ENCODE results near the gene PKNOX2. TPM values are rescaled to one million over a fixed set of nuclear protein-coding genes. Genes with fewer than 3 reads are reported as not detected.

Gene PKNOX2
- total and polyA plus RNA-seq, 4 donors: 3.1 to 10.6 (median 7.9) TPM

DNA sequence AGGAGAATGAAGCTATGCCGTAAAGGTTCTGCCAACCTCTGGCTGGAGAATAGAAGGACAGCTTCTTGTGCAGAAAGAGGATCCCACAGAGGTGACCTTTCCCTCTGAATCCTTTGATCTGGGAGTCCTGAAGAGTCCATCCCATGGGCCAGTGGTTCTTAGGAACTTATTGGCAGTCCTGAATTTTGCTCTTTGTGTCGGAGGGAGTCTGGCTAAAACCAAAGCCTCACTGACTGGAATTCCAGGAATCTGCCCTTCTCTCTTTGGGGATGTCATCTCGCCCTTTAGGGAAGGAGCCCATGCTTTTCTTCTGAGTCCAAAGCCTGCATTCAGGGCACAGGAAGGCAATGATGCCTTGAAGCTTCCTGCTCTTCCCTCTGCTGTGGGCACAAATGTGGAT is 45.5 kb downstream of the PKNOX2 start:
- Histone ChIP-seq H3K36me3 (ENCODE audit: control insufficient read depth in 4 of 4, insufficient read depth in 4 of 4, low read length in 4 of 4) (no peaks in the 10 kb centered on the region), H3K9ac (ENCODE audit: insufficient read depth in 1 of 2, low read length in 2 of 2) (no peak overlapping the region), H3K4me1 (ENCODE audit: control insufficient read depth in 5 of 5, insufficient read depth in 5 of 5, low read length in 5 of 5) (peaks cover 0 to 27% (median 4%) of the 10 kb centered on the region in 5 donors), H3K4me3 (no peak overlapping the region), H3K27me3 (ENCODE audit: control insufficient read depth in 3 of 3, insufficient read depth in 3 of 3, low read length in 2 of 3) (no peaks in the 10 kb centered on the region), H3K9me3 (ENCODE audit: control insufficient read depth in 4 of 4, insufficient read depth in 3 of 4, low read length in 3 of 4) (no peaks in the 10 kb centered on the region), H3K27ac (ENCODE audit: low read depth in 1 of 2, low read length in 1 of 2) (peak overlapping the region in 1 of 2 donors; percentile 22)
- ATAC-seq (ENCODE audit: insufficient read depth, low FRiP score): no peak
- TF ChIP-seq, protein P1, sequence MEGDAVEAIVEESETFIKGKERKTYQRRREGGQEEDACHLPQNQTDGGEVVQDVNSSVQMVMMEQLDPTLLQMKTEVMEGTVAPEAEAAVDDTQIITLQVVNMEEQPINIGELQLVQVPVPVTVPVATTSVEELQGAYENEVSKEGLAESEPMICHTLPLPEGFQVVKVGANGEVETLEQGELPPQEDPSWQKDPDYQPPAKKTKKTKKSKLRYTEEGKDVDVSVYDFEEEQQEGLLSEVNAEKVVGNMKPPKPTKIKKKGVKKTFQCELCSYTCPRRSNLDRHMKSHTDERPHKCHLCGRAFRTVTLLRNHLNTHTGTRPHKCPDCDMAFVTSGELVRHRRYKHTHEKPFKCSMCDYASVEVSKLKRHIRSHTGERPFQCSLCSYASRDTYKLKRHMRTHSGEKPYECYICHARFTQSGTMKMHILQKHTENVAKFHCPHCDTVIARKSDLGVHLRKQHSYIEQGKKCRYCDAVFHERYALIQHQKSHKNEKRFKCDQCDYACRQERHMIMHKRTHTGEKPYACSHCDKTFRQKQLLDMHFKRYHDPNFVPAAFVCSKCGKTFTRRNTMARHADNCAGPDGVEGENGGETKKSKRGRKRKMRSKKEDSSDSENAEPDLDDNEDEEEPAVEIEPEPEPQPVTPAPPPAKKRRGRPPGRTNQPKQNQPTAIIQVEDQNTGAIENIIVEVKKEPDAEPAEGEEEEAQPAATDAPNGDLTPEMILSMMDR (IDR thresholded peaks at IDR 0.05; ENCODE audit: control extremely low read depth, extremely low read depth): no peak
- DNase-seq: no peak
- WGBS, 2 donors: 76 to 87% methylated on average over 3 of the region's 3 CpGs

DNA sequence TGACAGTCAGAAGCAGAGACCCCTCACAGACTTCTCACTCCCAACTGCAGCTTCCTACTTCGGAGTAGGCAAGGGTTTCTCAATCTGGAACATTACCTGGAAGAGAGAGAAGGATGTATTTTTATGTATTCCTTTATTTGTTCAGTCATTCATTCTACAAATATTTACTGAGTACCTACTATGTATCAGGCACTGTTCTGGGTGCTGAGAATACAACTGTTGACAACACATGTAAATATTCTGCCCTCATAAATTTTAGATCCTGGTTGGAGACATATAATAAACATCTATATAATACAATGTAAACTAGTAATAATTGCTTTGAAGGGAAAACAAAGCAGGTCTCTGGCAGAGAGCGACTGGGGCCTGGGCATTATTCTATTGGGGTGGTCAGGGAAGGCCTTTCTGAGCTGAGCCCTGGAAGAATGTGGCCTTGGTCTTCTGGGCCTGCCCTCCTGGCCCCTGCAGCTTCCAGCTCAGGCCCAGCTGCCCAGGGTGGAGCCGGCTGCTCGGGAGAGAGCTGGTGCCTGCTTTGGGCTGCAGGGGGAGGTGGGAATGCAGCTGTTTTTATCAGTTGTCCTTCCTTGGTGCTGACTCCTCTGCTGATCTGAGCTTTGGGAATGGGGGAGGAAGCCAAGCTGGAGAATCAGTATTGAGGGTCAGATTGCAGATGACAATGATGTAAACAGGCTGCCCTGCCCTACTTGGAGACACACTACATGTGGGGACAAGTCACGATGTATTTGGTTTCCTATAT is 46.8 kb downstream of the PKNOX2 start:
- H3K27ac ChIP-seq (ENCODE audit: low read depth in 1 of 2, low read length in 1 of 2): no peak overlapping the region
- no peak overlapping the region for H3K9ac ChIP-seq (ENCODE audit: insufficient read depth in 1 of 2, low read length in 2 of 2)
- WGBS, 2 donors: 67 to 68% methylated on average over 5 of the region's 5 CpGs

DNA sequence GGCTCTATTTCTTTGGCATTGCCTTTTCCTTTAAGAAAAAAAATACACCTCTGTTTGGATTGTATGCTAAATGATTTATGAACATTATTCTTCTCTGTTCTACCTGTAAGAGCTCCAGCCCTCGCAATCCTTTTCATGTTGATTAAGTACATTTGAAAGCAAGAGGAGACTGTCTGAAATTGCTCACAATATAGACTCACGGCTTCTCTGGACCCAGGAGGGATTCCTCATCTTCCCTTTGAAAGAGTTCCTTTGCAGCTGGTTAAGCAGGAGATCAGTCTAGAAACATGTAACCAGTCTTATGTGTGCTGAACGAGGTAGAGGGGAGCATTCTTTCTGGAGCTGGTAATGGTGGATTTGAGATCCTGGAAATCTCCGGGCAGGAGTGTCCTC is 47.4 kb downstream of the PKNOX2 start:
- Histone ChIP-seq H3K9me3 (ENCODE audit: control insufficient read depth in 4 of 4, insufficient read depth in 3 of 4, low read length in 3 of 4) (no peaks in the 10 kb centered on the region), H3K9ac (ENCODE audit: insufficient read depth in 1 of 2, low read length in 2 of 2) (no peak overlapping the region), H3K36me3 (ENCODE audit: control insufficient read depth in 4 of 4, insufficient read depth in 4 of 4, low read length in 4 of 4) (no peaks in the 10 kb centered on the region), H3K27me3 (ENCODE audit: control insufficient read depth in 3 of 3, insufficient read depth in 3 of 3, low read length in 2 of 3) (no peaks in the 10 kb centered on the region), H3K4me1 (ENCODE audit: control insufficient read depth in 5 of 5, insufficient read depth in 5 of 5, low read length in 5 of 5) (peaks cover 0 to 45% (median 17%) of the 10 kb centered on the region in 5 donors), H3K27ac (ENCODE audit: low read depth in 1 of 2, low read length in 1 of 2) (no peak overlapping the region), H3K4me3 (no peak overlapping the region)
- 52 to 74% methylated on average over 4 of the region's 4 CpGs for WGBS, 2 donors
- ATAC-seq (ENCODE audit: insufficient read depth, low FRiP score) (no peak), DNase-seq (no peak)
- TF ChIP-seq, protein P1 (IDR thresholded peaks at IDR 0.05; ENCODE audit: control extremely low read depth, extremely low read depth): no peak

More for the DNA sequence above, 46.8 kb downstream of the PKNOX2 start:
- Histone ChIP-seq H3K4me1 (ENCODE audit: control insufficient read depth in 5 of 5, insufficient read depth in 5 of 5, low read length in 5 of 5) (peaks cover 0 to 40% (median 12%) of the 10 kb centered on the region in 5 donors), H3K9me3 (ENCODE audit: control insufficient read depth in 4 of 4, insufficient read depth in 3 of 4, low read length in 3 of 4) (no peaks in the 10 kb centered on the region), H3K36me3 (ENCODE audit: control insufficient read depth in 4 of 4, insufficient read depth in 4 of 4, low read length in 4 of 4) (no peaks in the 10 kb centered on the region), H3K27me3 (ENCODE audit: control insufficient read depth in 3 of 3, insufficient read depth in 3 of 3, low read length in 2 of 3) (no peaks in the 10 kb centered on the region), H3K4me3 (no peak overlapping the region)
- DNase-seq (peak; percentile 38 to 56 (median 46)), ATAC-seq (ENCODE audit: insufficient read depth, low FRiP score) (no peak)
- TF ChIP-seq, protein P1 (IDR thresholded peaks at IDR 0.05; ENCODE audit: control extremely low read depth, extremely low read depth): no peak

All from lung (tissue), 12 donors.